Measurements from ENCODE around the gene CHST1. TPM values are rescaled to one million over a fixed set of nuclear protein-coding genes. Genes with fewer than 3 reads are reported as not detected.

CHST1 gene
- total and polyA plus RNA-seq, 4 donors = 6.0 to 31.0 (median 13.1) TPM

DNA sequence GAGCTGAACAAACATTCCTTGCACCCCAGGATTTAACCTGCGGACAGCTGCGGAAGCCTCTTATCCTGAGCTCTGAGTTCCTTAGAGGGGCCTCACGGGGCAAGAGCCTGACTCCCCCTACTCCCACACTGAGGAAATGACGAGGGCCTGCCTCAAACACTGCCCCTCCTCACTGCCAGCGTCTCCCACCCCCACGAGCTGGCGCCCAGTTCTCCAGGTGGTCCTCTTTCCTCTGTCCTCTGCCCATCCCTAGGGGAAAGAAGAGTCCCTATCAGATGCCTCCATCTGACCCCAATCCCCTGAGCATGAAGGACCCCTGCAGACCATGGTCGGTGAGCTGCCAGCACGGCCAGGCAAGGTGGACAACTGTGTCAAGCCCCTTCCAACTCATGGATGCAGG, 14.3 kb downstream of the CHST1 start:
- no peaks in the 10 kb centered on the region for H3K27me3 ChIP-seq (ENCODE audit: control insufficient read depth in 1 of 2, insufficient read depth in 2 of 2, low read length in 1 of 2)
- no peak for ATAC-seq (ENCODE audit: low FRiP score)
- H3K4me3 ChIP-seq (ENCODE audit: low read length in 2 of 2) = no peak overlapping the region
- H3K27ac ChIP-seq (ENCODE audit: low read depth in 1 of 2, low read length in 2 of 2) = no peak overlapping the region
- no peaks in the 10 kb centered on the region for H3K36me3 ChIP-seq (ENCODE audit: control insufficient read depth in 1 of 2, insufficient read depth in 2 of 2, low read length in 1 of 2)
- WGBS, 2 donors = 84 to 85% methylated on average over 9 of the region's 9 CpGs
- intact Hi-C loops (cut with DNase I) = loop anchor here in 1 of 2 donors (10.0 kb wide), 1 partner anchor 66 kb away; no protein-coding TSS in a partner anchor
- H3K4me1 ChIP-seq (ENCODE audit: control insufficient read depth in 1 of 2, insufficient read depth in 2 of 2, low read length in 2 of 2) = no peaks in the 10 kb centered on the region
- DNase-seq = peak in 1 of 2 donors; percentile 44
- H3K9me3 ChIP-seq (ENCODE audit: control insufficient read depth, low read length) = no peaks in the 10 kb centered on the region

DNA sequence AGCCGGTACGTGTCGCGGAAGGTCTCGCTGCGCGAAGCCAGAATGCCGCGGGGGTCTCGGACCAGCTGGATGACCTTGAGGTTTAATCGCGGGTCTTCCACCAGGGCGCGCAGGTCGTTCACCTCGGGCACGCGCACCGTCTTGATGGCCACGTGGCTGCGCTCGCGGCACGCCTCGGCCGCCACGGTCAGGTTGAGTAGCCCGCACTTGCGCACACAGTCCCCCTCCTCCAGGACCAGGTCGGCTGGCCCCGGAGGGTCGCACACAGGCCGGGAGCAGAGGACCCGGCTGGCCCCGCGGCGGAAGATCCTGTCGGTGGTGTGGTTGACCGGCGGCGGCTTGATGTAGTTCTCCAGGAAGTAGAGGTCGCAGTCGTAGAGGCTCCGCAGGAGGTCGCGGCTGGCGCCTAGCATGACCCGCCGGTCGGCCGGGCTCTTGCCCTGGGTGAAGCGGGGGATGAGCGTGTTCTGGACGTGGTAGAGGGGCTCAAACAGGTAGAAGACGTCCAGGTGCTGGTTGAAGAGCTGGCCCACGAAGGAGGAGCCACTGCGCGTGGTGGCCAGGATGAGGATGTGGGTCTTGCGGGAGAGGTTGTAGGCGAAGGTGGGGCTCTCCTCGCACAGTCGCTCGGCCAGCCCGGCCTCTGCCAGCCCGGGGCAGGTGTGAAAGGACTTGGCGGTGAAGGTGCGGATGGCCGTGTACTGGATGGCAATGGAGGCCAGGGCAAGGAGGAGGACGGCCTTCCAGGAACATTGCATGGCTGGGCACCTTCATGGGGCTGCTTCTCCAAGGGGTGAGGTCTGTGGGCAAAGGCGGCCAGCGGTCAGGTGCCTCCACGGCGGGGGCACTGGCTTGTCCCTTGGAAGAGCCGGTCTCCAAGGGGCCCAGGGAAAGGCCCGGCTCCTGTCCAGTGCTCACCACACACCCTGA, 15.0 kb downstream of the CHST1 start:
- no peaks in the 10 kb centered on the region for H3K27me3 ChIP-seq (ENCODE audit: control insufficient read depth in 1 of 2, insufficient read depth in 2 of 2, low read length in 1 of 2)
- no peaks in the 10 kb centered on the region for H3K4me1 ChIP-seq (ENCODE audit: control insufficient read depth in 1 of 2, insufficient read depth in 2 of 2, low read length in 2 of 2)
- no peak overlapping the region for H3K27ac ChIP-seq (ENCODE audit: low read depth in 1 of 2, low read length in 2 of 2)
- H3K36me3 ChIP-seq (ENCODE audit: control insufficient read depth in 1 of 2, insufficient read depth in 2 of 2, low read length in 1 of 2) = no peaks in the 10 kb centered on the region
- DNase-seq (no peak), ATAC-seq (ENCODE audit: low FRiP score) (no peak)
- no peaks in the 10 kb centered on the region for H3K9me3 ChIP-seq (ENCODE audit: control insufficient read depth, low read length)
- 86% methylated on average over 73 to 75 of the region's 75 CpGs for WGBS, 2 donors
- intact Hi-C loops (cut with DNase I) = loop anchor here in 1 of 2 donors (10.0 kb wide), 1 partner anchor 66 kb away; no protein-coding TSS in a partner anchor
- H3K4me3 ChIP-seq (ENCODE audit: low read length in 2 of 2) = no peak overlapping the region

DNA sequence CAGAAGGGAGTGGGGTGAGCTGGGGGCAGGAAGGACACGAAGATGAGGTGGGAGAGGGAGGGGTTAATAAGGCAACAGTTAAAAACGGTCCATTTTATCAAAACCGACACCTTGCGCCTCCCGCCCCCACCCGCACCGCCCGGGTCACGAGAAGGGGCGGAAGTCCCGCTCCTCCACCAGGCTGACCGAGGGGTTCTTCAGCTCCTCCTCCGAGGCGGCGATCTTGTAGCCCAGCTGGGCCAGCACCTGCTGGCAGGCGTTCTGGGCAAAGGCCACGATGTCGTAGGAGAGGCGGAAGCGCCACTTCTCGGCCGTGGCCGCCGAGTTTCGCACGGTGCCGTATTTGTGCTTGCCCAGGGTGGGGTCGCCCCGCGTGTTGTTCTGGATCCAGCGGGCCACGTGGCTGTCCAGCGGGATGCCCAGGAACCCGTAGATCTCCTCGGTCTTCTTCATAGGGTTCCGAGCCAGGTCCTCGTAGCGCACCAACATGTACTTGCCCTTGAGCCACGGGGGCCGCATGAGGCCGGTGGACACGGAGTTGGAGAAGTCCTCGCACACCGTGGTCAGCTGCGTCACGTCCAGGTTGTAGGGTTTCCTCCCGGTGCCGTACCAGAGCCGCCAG, 15.8 kb downstream of the CHST1 start:
- Histone ChIP-seq H3K4me3 (ENCODE audit: low read length in 2 of 2) (no peak overlapping the region), H3K36me3 (ENCODE audit: control insufficient read depth in 1 of 2, insufficient read depth in 2 of 2, low read length in 1 of 2) (no peaks in the 10 kb centered on the region), H3K27ac (ENCODE audit: low read depth in 1 of 2, low read length in 2 of 2) (no peak overlapping the region), H3K4me1 (ENCODE audit: control insufficient read depth in 1 of 2, insufficient read depth in 2 of 2, low read length in 2 of 2) (no peaks in the 10 kb centered on the region), H3K27me3 (ENCODE audit: control insufficient read depth in 1 of 2, insufficient read depth in 2 of 2, low read length in 1 of 2) (no peaks in the 10 kb centered on the region), H3K9me3 (ENCODE audit: control insufficient read depth, low read length) (no peaks in the 10 kb centered on the region)
- whole genome bisulfite sequencing, 2 donors = 88 to 92% methylated on average over 48 to 49 of the region's 49 CpGs
- intact Hi-C loops (cut with DNase I) = loop anchor here in 1 of 2 donors (10.0 kb wide), 1 partner anchor 65 kb away; no protein-coding TSS in a partner anchor
- no peak for DNase-seq
- ATAC-seq (ENCODE audit: low FRiP score) = no peak

DNA sequence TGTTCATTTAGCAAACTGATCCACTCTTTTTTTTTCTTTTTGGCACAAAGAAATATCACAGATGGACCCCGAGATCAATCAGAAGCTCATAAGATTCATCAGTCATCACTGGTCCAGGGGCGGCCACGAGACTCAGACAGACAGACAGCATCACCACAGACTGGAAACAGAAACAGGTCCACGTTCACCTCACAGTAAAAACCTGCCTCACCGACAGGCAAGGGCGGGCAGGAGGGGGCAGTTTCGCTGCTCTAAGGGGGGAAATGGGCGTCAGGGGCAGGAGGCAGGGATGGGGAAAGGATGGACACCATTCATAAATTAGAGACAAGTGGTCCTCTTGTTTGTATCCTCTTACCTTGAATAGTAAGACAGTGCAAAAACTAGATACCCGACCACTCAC, 16.5 kb downstream of the CHST1 start:
- Histone ChIP-seq H3K27ac (ENCODE audit: low read depth in 1 of 2, low read length in 2 of 2) (no peak overlapping the region), H3K4me1 (ENCODE audit: control insufficient read depth in 1 of 2, insufficient read depth in 2 of 2, low read length in 2 of 2) (no peaks in the 10 kb centered on the region), H3K27me3 (ENCODE audit: control insufficient read depth in 1 of 2, insufficient read depth in 2 of 2, low read length in 1 of 2) (no peaks in the 10 kb centered on the region), H3K36me3 (ENCODE audit: control insufficient read depth in 1 of 2, insufficient read depth in 2 of 2, low read length in 1 of 2) (no peaks in the 10 kb centered on the region), H3K9me3 (ENCODE audit: control insufficient read depth, low read length) (no peaks in the 10 kb centered on the region), H3K4me3 (ENCODE audit: low read length in 2 of 2) (no peak overlapping the region)
- intact Hi-C loops (cut with DNase I) = no loop called here
- 94% methylated on average over 9 of the region's 9 CpGs for WGBS, 2 donors
- DNase-seq (no peak), ATAC-seq (ENCODE audit: low FRiP score) (no peak)

DNA sequence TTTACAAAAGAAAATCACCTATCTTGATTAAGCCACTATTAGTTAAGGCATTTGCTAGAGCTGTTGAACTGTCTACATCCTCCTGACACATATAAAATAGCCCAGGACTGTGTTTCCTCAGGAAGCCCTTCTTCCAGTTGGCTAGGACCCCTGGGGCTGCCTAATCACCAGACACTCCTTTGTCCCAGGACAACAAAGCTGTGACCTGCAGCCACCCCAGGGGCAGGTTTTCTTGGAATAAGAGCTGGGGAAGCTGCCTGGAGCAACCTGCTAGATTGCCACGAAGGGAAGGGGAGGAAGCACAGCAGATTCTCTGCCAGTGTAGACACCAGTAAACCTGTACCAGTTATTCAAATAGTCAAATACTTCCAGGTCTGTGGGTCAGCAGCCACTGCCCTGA, 17.6 kb downstream of the CHST1 start:
- Histone ChIP-seq H3K27ac (ENCODE audit: low read depth in 1 of 2, low read length in 2 of 2) (no peak overlapping the region), H3K4me1 (ENCODE audit: control insufficient read depth in 1 of 2, insufficient read depth in 2 of 2, low read length in 2 of 2) (no peaks in the 10 kb centered on the region), H3K27me3 (ENCODE audit: control insufficient read depth in 1 of 2, insufficient read depth in 2 of 2, low read length in 1 of 2) (no peaks in the 10 kb centered on the region), H3K4me3 (ENCODE audit: low read length in 2 of 2) (no peak overlapping the region), H3K9me3 (ENCODE audit: control insufficient read depth, low read length) (no peaks in the 10 kb centered on the region), H3K36me3 (ENCODE audit: control insufficient read depth in 1 of 2, insufficient read depth in 2 of 2, low read length in 1 of 2) (no peaks in the 10 kb centered on the region)
- 57 to 64% methylated on average over 1 of the region's 1 CpG for WGBS, 2 donors
- intact Hi-C loops (cut with DNase I) = no loop called here
- ATAC-seq (ENCODE audit: low FRiP score) (no peak), DNase-seq (no peak)

DNA sequence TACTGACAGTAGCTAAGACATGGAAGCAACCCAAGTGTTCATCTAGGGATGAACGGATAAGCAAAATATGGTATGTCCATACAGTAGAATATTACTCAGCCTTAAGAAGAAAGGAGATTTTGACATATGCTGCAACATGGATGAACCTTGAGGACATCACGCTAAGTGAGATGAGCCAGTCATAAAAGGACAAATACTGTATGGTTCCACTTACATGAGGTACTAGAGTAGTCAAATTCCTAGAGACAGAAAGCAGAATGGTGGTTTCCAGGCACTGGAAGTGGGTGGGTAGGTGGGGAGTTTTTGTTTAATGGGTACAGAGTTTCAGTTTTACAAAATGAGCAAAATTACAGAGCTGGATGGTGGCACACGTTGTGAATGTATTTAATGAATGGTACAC, 18.1 kb downstream of the CHST1 start:
- WGBS, 2 donors = 93 to 94% methylated on average over 3 of the region's 3 CpGs

DNA sequence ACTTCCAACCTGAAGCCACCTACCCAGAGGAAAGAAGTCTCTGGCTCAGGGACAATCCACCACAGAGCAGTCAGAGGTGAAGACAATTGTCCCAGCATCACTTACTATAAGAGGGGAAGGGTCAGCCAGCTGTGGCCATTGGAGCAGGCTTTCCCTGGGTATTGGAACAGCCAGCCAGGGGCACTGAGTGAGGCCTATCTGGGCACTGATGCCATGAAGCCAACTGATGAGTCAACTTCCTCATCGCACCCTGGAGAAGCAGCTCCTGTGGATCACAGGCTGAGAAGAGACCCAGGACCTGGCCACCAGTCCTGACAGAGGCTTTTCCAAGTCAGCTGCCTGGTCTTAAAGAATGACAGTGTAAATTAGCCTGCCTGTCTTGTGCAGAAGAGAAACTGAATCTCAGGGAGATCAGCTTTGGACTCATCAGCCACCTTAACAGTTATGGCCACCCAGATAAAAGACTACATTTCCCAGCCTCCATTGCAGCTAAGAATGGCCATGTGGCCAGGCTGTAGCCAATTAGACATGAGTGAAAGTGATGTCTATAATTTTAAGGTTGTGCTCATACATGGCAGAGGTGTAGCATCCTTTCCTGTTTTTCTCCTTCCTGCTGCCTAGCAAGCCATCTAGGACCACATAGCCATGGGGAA, 19.0 kb downstream of the CHST1 start:
- intact Hi-C loops (cut with DNase I) = no loop called here
- Histone ChIP-seq H3K4me1 (ENCODE audit: control insufficient read depth in 1 of 2, insufficient read depth in 2 of 2, low read length in 2 of 2) (no peaks in the 10 kb centered on the region), H3K27ac (ENCODE audit: low read depth in 1 of 2, low read length in 2 of 2) (no peak overlapping the region), H3K9me3 (ENCODE audit: control insufficient read depth, low read length) (no peaks in the 10 kb centered on the region), H3K27me3 (ENCODE audit: control insufficient read depth in 1 of 2, insufficient read depth in 2 of 2, low read length in 1 of 2) (peaks cover 0 to 2% of the 10 kb centered on the region in 2 donors), H3K4me3 (ENCODE audit: low read length in 2 of 2) (no peak overlapping the region), H3K36me3 (ENCODE audit: control insufficient read depth in 1 of 2, insufficient read depth in 2 of 2, low read length in 1 of 2) (no peaks in the 10 kb centered on the region)
- 93 to 97% methylated on average over 1 of the region's 1 CpG for WGBS, 2 donors
- ATAC-seq (ENCODE audit: low FRiP score) (no peak), DNase-seq (no peak)

More for the DNA sequence above, 18.1 kb downstream of the CHST1 start:
- intact Hi-C loops (cut with DNase I) = no loop called here
- H3K4me1 ChIP-seq (ENCODE audit: control insufficient read depth in 1 of 2, insufficient read depth in 2 of 2, low read length in 2 of 2) = no peaks in the 10 kb centered on the region
- no peaks in the 10 kb centered on the region for H3K36me3 ChIP-seq (ENCODE audit: control insufficient read depth in 1 of 2, insufficient read depth in 2 of 2, low read length in 1 of 2)
- ATAC-seq (ENCODE audit: low FRiP score) (no peak), DNase-seq (no peak)
- no peaks in the 10 kb centered on the region for H3K9me3 ChIP-seq (ENCODE audit: control insufficient read depth, low read length)
- H3K4me3 ChIP-seq (ENCODE audit: low read length in 2 of 2) = no peak overlapping the region
- no peaks in the 10 kb centered on the region for H3K27me3 ChIP-seq (ENCODE audit: control insufficient read depth in 1 of 2, insufficient read depth in 2 of 2, low read length in 1 of 2)
- H3K27ac ChIP-seq (ENCODE audit: low read depth in 1 of 2, low read length in 2 of 2) = no peak overlapping the region

DNA sequence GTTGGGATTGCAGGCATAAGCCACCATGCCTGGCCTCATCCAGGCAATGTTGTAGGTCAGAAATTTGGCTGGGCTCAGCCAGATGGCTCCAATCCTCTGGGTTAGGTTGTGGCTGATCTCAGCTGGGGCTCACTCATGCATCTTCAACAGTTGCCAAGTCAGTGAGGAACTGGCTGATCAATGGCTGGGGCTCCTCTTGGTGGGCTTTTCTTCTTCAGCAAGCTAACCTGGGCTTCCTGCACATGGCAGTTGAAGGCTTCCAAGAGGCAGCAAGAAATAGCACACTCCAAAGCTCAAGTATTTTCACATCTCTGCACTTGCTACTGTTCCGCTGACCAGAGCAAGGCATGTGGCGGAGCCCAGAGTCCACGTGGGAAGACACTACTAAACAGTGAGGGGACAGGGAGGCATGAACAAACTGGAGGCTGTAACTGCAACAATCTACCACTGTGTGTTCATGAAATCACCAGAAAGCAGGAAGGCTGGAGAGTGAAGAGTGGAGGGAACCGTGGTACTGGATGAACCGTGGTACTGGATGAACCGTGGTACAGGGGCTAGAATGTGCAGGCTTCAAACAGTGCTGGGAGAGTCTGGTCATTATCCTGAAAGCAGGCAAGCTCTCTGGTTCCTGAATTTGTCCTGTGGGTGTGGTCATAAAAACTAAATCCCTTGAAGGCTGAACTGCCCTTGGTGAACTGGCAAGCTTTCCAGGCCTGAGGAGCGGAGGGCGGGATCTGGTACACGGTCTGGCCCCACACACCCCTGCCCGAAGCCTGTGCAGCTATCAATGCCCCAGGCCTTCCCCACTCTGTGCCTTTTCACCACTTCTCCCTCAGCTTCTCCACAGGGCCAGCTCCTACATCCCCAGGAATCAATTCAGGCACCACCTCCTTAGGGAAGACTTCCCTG, 20.2 kb downstream of the CHST1 start:
- H3K4me3 ChIP-seq (ENCODE audit: low read length in 2 of 2) = no peak overlapping the region
- intact Hi-C loops (cut with DNase I) = no loop called here
- H3K27ac ChIP-seq (ENCODE audit: low read depth in 1 of 2, low read length in 2 of 2) = no peak overlapping the region
- no peaks in the 10 kb centered on the region for H3K36me3 ChIP-seq (ENCODE audit: control insufficient read depth in 1 of 2, insufficient read depth in 2 of 2, low read length in 1 of 2)
- no peaks in the 10 kb centered on the region for H3K4me1 ChIP-seq (ENCODE audit: control insufficient read depth in 1 of 2, insufficient read depth in 2 of 2, low read length in 2 of 2)
- no peaks in the 10 kb centered on the region for H3K9me3 ChIP-seq (ENCODE audit: control insufficient read depth, low read length)
- H3K27me3 ChIP-seq (ENCODE audit: control insufficient read depth in 1 of 2, insufficient read depth in 2 of 2, low read length in 1 of 2) = peaks cover 0 to 2% of the 10 kb centered on the region in 2 donors
- DNase-seq (no peak), ATAC-seq (ENCODE audit: low FRiP score) (no peak)
- 93 to 94% methylated on average over 10 of the region's 10 CpGs for WGBS, 2 donors

Data from aorta (tissue), 5 donors.